WTC11 (cell line): Measurements from ENCODE around the gene SGCD. TPM values are rescaled to one million over a fixed set of nuclear protein-coding genes. Genes with fewer than 3 reads are reported as not detected.

ENCODE experiments used
- ATAC-seq: fragments of 200-7000 bp; cut with Tn5 transposase; 2 replicates; pipeline ENCODE4 v1.10.0; 2021; ENCODE audit warnings: mild to moderate bottlenecking, moderate library complexity
- CTCF ChIA-PET: fragments of 300-600 bp; sonication (Branson Sonifier 250); formaldehyde crosslinking; loops from one replicate; lab custom pipeline; 2021; ENCODE audit warnings: antibody characterized with exemption; lab: Charles Lee
- POLR2A ChIA-PET: fragments of 350-600 bp; sonication (Branson Sonifier 250); formaldehyde crosslinking; loops from one replicate; lab custom pipeline; 2021; ENCODE audit warnings: antibody characterized with exemption; lab: Charles Lee
- DNase-seq: peaks from one replicate; pipeline ENCODE4 v3.0.0; 2021; ENCODE audit warnings: low spot score
- H3K27ac Mint-ChIP-seq: 2 replicates; pipeline ENCODE4 v1.8.0; 2021; ENCODE audit warnings: mixed read lengths
- H3K27me3 Mint-ChIP-seq: 2 replicates; pipeline ENCODE4 v1.8.0; 2021; ENCODE audit warnings: low read depth, mild to moderate bottlenecking, moderate library complexity, mixed read lengths
- H3K36me3 Mint-ChIP-seq: 2 replicates; pipeline ENCODE4 v1.8.0; 2021; ENCODE audit warnings: mixed read lengths
- H3K4me1 Mint-ChIP-seq: 2 replicates; pipeline ENCODE4 v1.8.0; 2022; ENCODE audit warnings: mixed read lengths
- H3K4me3 Mint-ChIP-seq: 2 replicates; pipeline ENCODE4 v1.8.0; 2021; ENCODE audit warnings: mild to moderate bottlenecking, moderate library complexity, mixed read lengths
- H3K9me3 Mint-ChIP-seq: 2 replicates; pipeline ENCODE4 v1.8.0; 2021; ENCODE audit warnings: mixed read lengths
- ATF1 ChIP-seq: sonication (generic); formaldehyde crosslinking; IDR thresholded peaks from 2 replicates; pipeline ENCODE4 v1.8.1; 2023; ENCODE audit warnings: mild to moderate bottlenecking, moderate library complexity, missing genetic modification reagents
- ATF2 ChIP-seq: sonication (generic); formaldehyde crosslinking; IDR thresholded peaks from 2 replicates; pipeline ENCODE4 v1.8.1; 2022; ENCODE audit warnings: low read depth, missing genetic modification reagents, borderline replicate concordance
- ERG ChIP-seq: fragments of 250-450 bp; sonication (Bioruptor Pico); IDR thresholded peaks from 2 replicates; pipeline ENCODE4 v1.8.0; 2021; ENCODE audit warnings: mild to moderate bottlenecking
- FOXK1 ChIP-seq: sonication (generic); formaldehyde crosslinking; IDR thresholded peaks from 2 replicates; pipeline ENCODE4 v1.8.0; 2022; ENCODE audit warnings: mild to moderate bottlenecking, moderate library complexity, missing genetic modification reagents
- HMGA2 ChIP-seq: fragments of 250-450 bp; sonication (Bioruptor Pico); IDR thresholded peaks from 2 replicates; pipeline ENCODE4 v1.4.0; 2021; ENCODE audit warnings: mild to moderate bottlenecking, moderate library complexity
- JUN ChIP-seq: sonication (generic); formaldehyde crosslinking; IDR thresholded peaks from 2 replicates; pipeline ENCODE4 v1.8.0; 2023; ENCODE audit warnings: mild to moderate bottlenecking, missing genetic modification reagents
- MYBL2 ChIP-seq: sonication (generic); formaldehyde crosslinking; IDR thresholded peaks from 2 replicates; pipeline ENCODE4 v1.8.1; 2023; ENCODE audit warnings: mild to moderate bottlenecking, moderate library complexity, missing genetic modification reagents
- NFATC4 ChIP-seq: fragments of 250-450 bp; sonication (Bioruptor Pico); IDR thresholded peaks from 2 replicates; pipeline ENCODE4 v1.9.0; 2021; ENCODE audit warnings: mild to moderate bottlenecking
- NFE2L1 ChIP-seq: sonication (generic); formaldehyde crosslinking; IDR thresholded peaks from 2 replicates; pipeline ENCODE4 v1.8.1; 2023; ENCODE audit warnings: missing genetic modification reagents
- RORB ChIP-seq: fragments of 250-450 bp; sonication (Bioruptor Pico); IDR thresholded peaks from 2 replicates; pipeline ENCODE4 v1.9.0; 2021; ENCODE audit warnings: mild to moderate bottlenecking
- SMAD4 ChIP-seq: sonication (generic); formaldehyde crosslinking; IDR thresholded peaks from 2 replicates; pipeline ENCODE4 v1.8.0; 2022; ENCODE audit warnings: mild to moderate bottlenecking, missing genetic modification reagents
- TP53 ChIP-seq: sonication (generic); formaldehyde crosslinking; IDR thresholded peaks from 2 replicates; pipeline ENCODE4 v1.8.1; 2023; ENCODE audit warnings: mild to moderate bottlenecking, missing genetic modification reagents
- ZNF416 ChIP-seq: fragments of 250-450 bp; sonication (Bioruptor Pico); IDR thresholded peaks from 2 replicates; pipeline ENCODE4 v1.9.0; 2021; ENCODE audit warnings: mild to moderate bottlenecking, inconsistent platforms
- total RNA-seq: library from RNA; stranded (reverse); gene quantifications from 3 replicates; pipeline ENCODE4 v1.2.3, GENCODE V29; 2021
- TF ChIP-seq, protein P1 (sequence below): fragments of 250-450 bp; sonication (Bioruptor Pico); IDR thresholded peaks from 2 replicates; pipeline ENCODE4 v1.9.0; 2021; ENCODE audit warnings: mild to moderate bottlenecking
- TF ChIP-seq, protein P2 (sequence below): sonication (generic); formaldehyde crosslinking; IDR thresholded peaks from 2 replicates; pipeline ENCODE4 v1.8.0; 2023; ENCODE audit warnings: missing genetic modification reagents, mild to moderate bottlenecking, borderline replicate concordance
- TF ChIP-seq, protein P3 (sequence below): sonication (generic); formaldehyde crosslinking; IDR thresholded peaks from 2 replicates; pipeline ENCODE4 v1.8.0; 2023; ENCODE audit warnings: mild to moderate bottlenecking, missing genetic modification reagents

The SGCD gene
- total RNA-seq, 1 experiment from 2014 or later: 0.33 TPM

GRCh38 chr5:156589104-156589945 lies 262.4 kb downstream of the SGCD start:
- Mint-ChIP-seq H3K27ac (no peak overlapping the region), H3K4me3 (no peak overlapping the region), H3K27me3 (no peaks in the 10 kb centered on the region), H3K4me1 (no peaks in the 10 kb centered on the region), H3K9me3 (peaks cover 5% of the 10 kb centered on the region; the same call in 1 of the 2 replicates), H3K36me3 (no peaks in the 10 kb centered on the region)
- DNase-seq: no peak
- ChIA-PET POLR2A (no interaction called here), CTCF (no interaction called here)
- ATAC-seq: no peak
- no peak for TF ChIP-seq ATF2 (CRISPR knock-in tag)

- peaks cover 5% of the 10 kb centered on the region; the same call in 1 of the 2 replicates for H3K9me3 Mint-ChIP-seq
- CTCF ChIA-PET: no interaction called here
- no peaks in the 10 kb centered on the region for H3K36me3 Mint-ChIP-seq
- ATAC-seq: no peak
- no peak overlapping the region for H3K4me3 Mint-ChIP-seq
- DNase-seq: no peak
- H3K4me1 Mint-ChIP-seq: no peaks in the 10 kb centered on the region
- no peaks in the 10 kb centered on the region for H3K27me3 Mint-ChIP-seq
- no peak overlapping the region for H3K27ac Mint-ChIP-seq
- POLR2A ChIA-PET: no interaction called here
- TF ChIP-seq JUN (CRISPR knock-in tag) (no peak), NFE2L1 (CRISPR knock-in tag) (no peak), ERG (CRISPR knock-in tag) (no peak), ZNF416 (CRISPR knock-in tag) (no peak), SMAD4 (no peak), NFATC4 (CRISPR knock-in tag) (no peak), TP53 (no peak), MYBL2 (CRISPR knock-in tag) (no peak), ATF1 (CRISPR knock-in tag) (no peak), HMGA2 (no peak), FOXK1 (no peak), RORB (CRISPR knock-in tag) (no peak)
- TF ChIP-seq, protein P1, sequence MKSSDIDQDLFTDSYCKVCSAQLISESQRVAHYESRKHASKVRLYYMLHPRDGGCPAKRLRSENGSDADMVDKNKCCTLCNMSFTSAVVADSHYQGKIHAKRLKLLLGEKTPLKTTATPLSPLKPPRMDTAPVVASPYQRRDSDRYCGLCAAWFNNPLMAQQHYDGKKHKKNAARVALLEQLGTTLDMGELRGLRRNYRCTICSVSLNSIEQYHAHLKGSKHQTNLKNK (CRISPR knock-in tag): no peak
- TF ChIP-seq, protein P2, sequence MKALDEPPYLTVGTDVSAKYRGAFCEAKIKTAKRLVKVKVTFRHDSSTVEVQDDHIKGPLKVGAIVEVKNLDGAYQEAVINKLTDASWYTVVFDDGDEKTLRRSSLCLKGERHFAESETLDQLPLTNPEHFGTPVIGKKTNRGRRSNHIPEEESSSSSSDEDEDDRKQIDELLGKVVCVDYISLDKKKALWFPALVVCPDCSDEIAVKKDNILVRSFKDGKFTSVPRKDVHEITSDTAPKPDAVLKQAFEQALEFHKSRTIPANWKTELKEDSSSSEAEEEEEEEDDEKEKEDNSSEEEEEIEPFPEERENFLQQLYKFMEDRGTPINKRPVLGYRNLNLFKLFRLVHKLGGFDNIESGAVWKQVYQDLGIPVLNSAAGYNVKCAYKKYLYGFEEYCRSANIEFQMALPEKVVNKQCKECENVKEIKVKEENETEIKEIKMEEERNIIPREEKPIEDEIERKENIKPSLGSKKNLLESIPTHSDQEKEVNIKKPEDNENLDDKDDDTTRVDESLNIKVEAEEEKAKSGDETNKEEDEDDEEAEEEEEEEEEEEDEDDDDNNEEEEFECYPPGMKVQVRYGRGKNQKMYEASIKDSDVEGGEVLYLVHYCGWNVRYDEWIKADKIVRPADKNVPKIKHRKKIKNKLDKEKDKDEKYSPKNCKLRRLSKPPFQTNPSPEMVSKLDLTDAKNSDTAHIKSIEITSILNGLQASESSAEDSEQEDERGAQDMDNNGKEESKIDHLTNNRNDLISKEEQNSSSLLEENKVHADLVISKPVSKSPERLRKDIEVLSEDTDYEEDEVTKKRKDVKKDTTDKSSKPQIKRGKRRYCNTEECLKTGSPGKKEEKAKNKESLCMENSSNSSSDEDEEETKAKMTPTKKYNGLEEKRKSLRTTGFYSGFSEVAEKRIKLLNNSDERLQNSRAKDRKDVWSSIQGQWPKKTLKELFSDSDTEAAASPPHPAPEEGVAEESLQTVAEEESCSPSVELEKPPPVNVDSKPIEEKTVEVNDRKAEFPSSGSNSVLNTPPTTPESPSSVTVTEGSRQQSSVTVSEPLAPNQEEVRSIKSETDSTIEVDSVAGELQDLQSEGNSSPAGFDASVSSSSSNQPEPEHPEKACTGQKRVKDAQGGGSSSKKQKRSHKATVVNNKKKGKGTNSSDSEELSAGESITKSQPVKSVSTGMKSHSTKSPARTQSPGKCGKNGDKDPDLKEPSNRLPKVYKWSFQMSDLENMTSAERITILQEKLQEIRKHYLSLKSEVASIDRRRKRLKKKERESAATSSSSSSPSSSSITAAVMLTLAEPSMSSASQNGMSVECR (CRISPR knock-in tag): no peak
- TF ChIP-seq, protein P3, sequence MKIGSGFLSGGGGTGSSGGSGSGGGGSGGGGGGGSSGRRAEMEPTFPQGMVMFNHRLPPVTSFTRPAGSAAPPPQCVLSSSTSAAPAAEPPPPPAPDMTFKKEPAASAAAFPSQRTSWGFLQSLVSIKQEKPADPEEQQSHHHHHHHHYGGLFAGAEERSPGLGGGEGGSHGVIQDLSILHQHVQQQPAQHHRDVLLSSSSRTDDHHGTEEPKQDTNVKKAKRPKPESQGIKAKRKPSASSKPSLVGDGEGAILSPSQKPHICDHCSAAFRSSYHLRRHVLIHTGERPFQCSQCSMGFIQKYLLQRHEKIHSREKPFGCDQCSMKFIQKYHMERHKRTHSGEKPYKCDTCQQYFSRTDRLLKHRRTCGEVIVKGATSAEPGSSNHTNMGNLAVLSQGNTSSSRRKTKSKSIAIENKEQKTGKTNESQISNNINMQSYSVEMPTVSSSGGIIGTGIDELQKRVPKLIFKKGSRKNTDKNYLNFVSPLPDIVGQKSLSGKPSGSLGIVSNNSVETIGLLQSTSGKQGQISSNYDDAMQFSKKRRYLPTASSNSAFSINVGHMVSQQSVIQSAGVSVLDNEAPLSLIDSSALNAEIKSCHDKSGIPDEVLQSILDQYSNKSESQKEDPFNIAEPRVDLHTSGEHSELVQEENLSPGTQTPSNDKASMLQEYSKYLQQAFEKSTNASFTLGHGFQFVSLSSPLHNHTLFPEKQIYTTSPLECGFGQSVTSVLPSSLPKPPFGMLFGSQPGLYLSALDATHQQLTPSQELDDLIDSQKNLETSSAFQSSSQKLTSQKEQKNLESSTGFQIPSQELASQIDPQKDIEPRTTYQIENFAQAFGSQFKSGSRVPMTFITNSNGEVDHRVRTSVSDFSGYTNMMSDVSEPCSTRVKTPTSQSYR (CRISPR knock-in tag): no peak
Measured at GRCh38 chr5:156589946-156590216, 262.9 kb downstream of the SGCD start.
